DOHH2 (cell line): Measurements from ENCODE around the gene EML6.

Experiments used
- H3F3A ChIP-seq: fragments of 200-600 bp; sonication (generic), shearing (Covaris generic); 2 replicates; pipeline ENCODE4 v1.6.0; 2016; ENCODE audit warnings: antibody characterized with exemption, mild to moderate bottlenecking; ENCODE audit not compliant: control insufficient read depth, insufficient read depth
- H3K27ac ChIP-seq: fragments of 200-600 bp; sonication (generic); 2 replicates; pipeline ENCODE4 v1.5.1; 2014; ENCODE audit warnings: low read depth, mild to moderate bottlenecking, low read length, moderate library complexity
- H3K27me3 ChIP-seq: fragments of 200-600 bp; sonication (generic); 2 replicates; pipeline ENCODE4 v1.6.1; 2014; ENCODE audit warnings: mild to moderate bottlenecking, low read length, mixed read lengths; ENCODE audit not compliant: control insufficient read depth
- H3K36me3 ChIP-seq: fragments of 200-600 bp; sonication (generic); 2 replicates; pipeline ENCODE4 v1.6.1; 2014; ENCODE audit warnings: mild to moderate bottlenecking, low read length, moderate library complexity, mixed read lengths; ENCODE audit not compliant: control insufficient read depth
- H3K4me1 ChIP-seq: fragments of 200-600 bp; sonication (generic); 2 replicates; pipeline ENCODE4 v1.6.1; 2014; ENCODE audit warnings: mild to moderate bottlenecking, low read length, mixed read lengths; ENCODE audit not compliant: control insufficient read depth
- H3K4me2 ChIP-seq: fragments of 200-600 bp; sonication (generic); 2 replicates; pipeline ENCODE4 v1.6.0; 2014; ENCODE audit warnings: mild to moderate bottlenecking, low read length, moderate library complexity
- H3K4me3 ChIP-seq: fragments of 200-600 bp; sonication (generic); 2 replicates; pipeline ENCODE4 v1.5.1; 2014; ENCODE audit warnings: mild to moderate bottlenecking, low read length, mixed read lengths
- H3K79me2 ChIP-seq: fragments of 200-600 bp; sonication (generic); 2 replicates; pipeline ENCODE4 v1.6.1; 2014; ENCODE audit warnings: mild to moderate bottlenecking, low read length, mixed read lengths; ENCODE audit not compliant: control insufficient read depth
- H3K9me2 ChIP-seq: fragments of 200-600 bp; sonication (generic); replicated peaks from 2 replicates; pipeline ENCODE4 v1.6.1; 2014; ENCODE audit warnings: mild to moderate bottlenecking, low read length, mixed read lengths; ENCODE audit not compliant: control insufficient read depth
- H3K9me3 ChIP-seq: fragments of 200-600 bp; sonication (generic); 2 replicates; pipeline ENCODE4 v1.6.1; 2014; ENCODE audit warnings: antibody characterized with exemption, low read length, mixed read lengths; ENCODE audit not compliant: control insufficient read depth, insufficient read depth
- H4K20me1 ChIP-seq: fragments of 200-600 bp; sonication (generic); 2 replicates; pipeline ENCODE4 v1.6.0; 2014; ENCODE audit warnings: low read depth, mild to moderate bottlenecking, antibody characterized with exemption, low read length, moderate library complexity; ENCODE audit not compliant: control insufficient read depth, insufficient read depth
- CTCF ChIP-seq: fragments of 200-600 bp; sonication (generic); IDR thresholded peaks from one replicate; pipeline ENCODE4 v1.5.1; 2014; ENCODE audit warnings: antibody characterized with exemption, mild to moderate bottlenecking, low read depth, low read length; ENCODE audit not compliant: poor library complexity, severe bottlenecking
- EZH2phosphoT487 ChIP-seq: fragments of 200-600 bp; sonication (generic); IDR thresholded peaks from 2 replicates; pipeline ENCODE4 v1.6.1; 2017; ENCODE audit warnings: borderline replicate concordance, mild to moderate bottlenecking, antibody characterized with exemption, low read length, moderate library complexity, mixed read lengths

EML6 gene

GRCh38 chr2:54918647-54919280 is 195.3 kb downstream of the EML6 start:
- Histone ChIP-seq H4K20me1 (no peaks in the 10 kb centered on the region), H3K4me1 (no peaks in the 10 kb centered on the region), H3K9me3 (peaks cover 14% of the 10 kb centered on the region; the same call in 1 of the 2 replicates), H3K27me3 (no peaks in the 10 kb centered on the region), H3K27ac (no peak overlapping the region), H3F3A (no peaks in the 10 kb centered on the region), H3K4me2 (no peak overlapping the region), H3K79me2 (no peaks in the 10 kb centered on the region), H3K36me3 (peaks cover 41% of the 10 kb centered on the region), H3K9me2 (no peaks in the 10 kb centered on the region), H3K4me3 (no peak overlapping the region)
- TF ChIP-seq EZH2phosphoT487 (no peak), CTCF (no peak)

DNA sequence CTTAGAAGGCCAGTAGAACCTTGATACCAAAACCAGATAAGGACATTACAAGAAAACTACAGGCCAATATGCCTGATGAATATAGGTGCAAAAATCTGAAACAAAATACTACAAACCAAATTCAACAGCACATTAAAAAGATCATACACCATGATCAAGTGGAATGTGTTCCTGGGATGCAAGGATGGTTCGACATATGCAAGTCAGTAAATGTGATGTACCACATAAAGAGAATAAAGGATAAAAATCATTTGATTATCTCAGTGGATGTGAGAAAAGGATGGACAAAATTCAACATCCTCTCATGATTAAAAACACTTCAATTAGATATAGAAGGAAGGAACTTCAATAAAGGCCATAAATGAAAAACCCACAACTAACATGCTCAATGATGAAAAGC is 197.2 kb downstream of the EML6 start:
- H3F3A ChIP-seq = no peaks in the 10 kb centered on the region

DNA sequence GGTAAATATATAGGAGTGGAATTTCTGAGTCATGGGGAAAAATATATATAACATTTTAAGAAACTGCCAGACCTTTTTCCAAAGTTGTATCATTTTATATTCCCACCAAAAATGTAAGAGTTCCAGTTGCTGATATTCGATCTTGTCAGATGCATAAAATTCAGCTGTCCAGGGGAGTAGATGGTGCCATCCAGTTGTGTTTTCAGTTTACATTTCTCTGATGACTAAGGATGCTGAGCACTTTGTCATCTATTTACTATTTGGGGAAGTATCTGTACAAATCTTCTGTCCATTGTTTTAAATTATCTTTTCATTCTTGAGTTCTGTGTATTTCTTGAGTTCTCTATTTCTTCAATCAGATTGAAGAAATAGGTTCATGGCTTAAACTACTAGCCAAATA is 200.7 kb downstream of the EML6 start:
- H3K9me3 ChIP-seq = peaks cover 14% of the 10 kb centered on the region; the same call in 1 of the 2 replicates
- no peak for TF ChIP-seq CTCF
- no peak for TF ChIP-seq EZH2phosphoT487
- no peak overlapping the region for H3K4me3 ChIP-seq
- H3K9me2 ChIP-seq = no peaks in the 10 kb centered on the region
- no peaks in the 10 kb centered on the region for H3F3A ChIP-seq
- no peaks in the 10 kb centered on the region for H4K20me1 ChIP-seq
- no peaks in the 10 kb centered on the region for H3K27me3 ChIP-seq
- H3K4me2 ChIP-seq = no peak overlapping the region
- H3K4me1 ChIP-seq = no peaks in the 10 kb centered on the region
- H3K36me3 ChIP-seq = peaks cover 25% of the 10 kb centered on the region
- no peak overlapping the region for H3K27ac ChIP-seq
- H3K79me2 ChIP-seq = no peaks in the 10 kb centered on the region

More for the DNA sequence above, 197.2 kb downstream of the EML6 start:
- Histone ChIP-seq H4K20me1 (no peaks in the 10 kb centered on the region), H3K9me3 (peaks cover 14% of the 10 kb centered on the region; the same call in 1 of the 2 replicates), H3K27me3 (no peaks in the 10 kb centered on the region), H3K79me2 (no peaks in the 10 kb centered on the region), H3K27ac (no peak overlapping the region), H3K9me2 (no peaks in the 10 kb centered on the region), H3K4me2 (no peak overlapping the region), H3K36me3 (peaks cover 41% of the 10 kb centered on the region), H3K4me3 (no peak overlapping the region), H3K4me1 (no peaks in the 10 kb centered on the region)
- no peak for TF ChIP-seq EZH2phosphoT487
- no peak for TF ChIP-seq CTCF
